GM12878 (cell line): ENCODE measurements around the gene HACE1. TPM values are rescaled to one million over a fixed set of nuclear protein-coding genes. Genes with fewer than 3 reads are reported as not detected.

ENCODE experiments used
- ATAC-seq: fragments of 200-7000 bp; cut with Tn5 transposase; 3 replicates; pipeline ENCODE4 v1.9.1; 2020; ENCODE audit warnings: mild to moderate bottlenecking, moderate library complexity
- BruUV-seq: library from RNA; stranded (reverse); fragments of 400-500 nt; replicated peaks from 2 replicates; lab custom pipeline; 2021; lab: Mats Ljungman, UMichigan
- CTCF ChIA-PET: fragments of 300-600 bp; sonication (Branson Sonifier 250); formaldehyde crosslinking; extraction: SDS; loops from one replicate; lab custom pipeline; 2021; ENCODE audit warnings: inconsistent platforms; lab: Yijun Ruan, JAX
- POLR2A ChIA-PET: fragments of 350-600 bp; formaldehyde crosslinking; extraction: SDS; loops from one replicate; lab custom pipeline; 2021; ENCODE audit warnings: inconsistent platforms; lab: Charles Lee
- RAD21 ChIA-PET: fragments of 300-600 bp; sonication (Branson Sonifier 250); formaldehyde crosslinking; loops from one replicate; lab custom pipeline; 2023; ENCODE audit warnings: antibody characterized with exemption; ENCODE audit not compliant: unreplicated experiment; lab: Charles Lee
- SMC1A ChIA-PET: fragments of 300-600 bp; sonication (Branson Sonifier 250); formaldehyde crosslinking; loops from one replicate; lab custom pipeline; 2023; ENCODE audit not compliant: unreplicated experiment, uncharacterized antibody; lab: Charles Lee
- DNase-seq: peaks from one replicate; pipeline ENCODE4 v3.0.0-alpha.2; 2011; ENCODE audit warnings: low read depth, low spot score
- FAIRE-seq: peaks from 3 replicates; lab custom pipeline; 2011; peaks lifted over from hg19 to GRCh38; lab: Jason Lieb, UNC
- H2AFZ ChIP-seq: 2 replicates; pipeline ENCODE4 v1.6.0; 2011; ENCODE audit warnings: low read depth, low read length, control low read depth; ENCODE audit not compliant: control insufficient read depth
- H3K27ac ChIP-seq: 2 replicates; pipeline ENCODE4 v1.5.1; 2011; ENCODE audit warnings: control low read depth; ENCODE audit not compliant: control insufficient read depth, insufficient read depth
- H3K27me3 ChIP-seq, 2 experiments: replicated peaks in 1 of 2; 2 replicates each; pipeline versions ENCODE4 v1.6.0 to v1.6.1; 2011; ENCODE audit warnings: low read length in 1 of 2; ENCODE audit not compliant: control insufficient read depth in 2 of 2, insufficient read depth in 2 of 2
- H3K36me3 ChIP-seq, 2 experiments: 2 replicates each; pipeline ENCODE4 v1.5.1; 2011; ENCODE audit warnings: low read length in 1 of 2; ENCODE audit not compliant: control insufficient read depth in 2 of 2, insufficient read depth in 2 of 2
- H3K4me1 ChIP-seq: 2 replicates; pipeline ENCODE4 v1.6.1; 2011; ENCODE audit warnings: mild to moderate bottlenecking, low read length, moderate library complexity, mixed read lengths; ENCODE audit not compliant: control insufficient read depth, insufficient read depth
- H3K4me2 ChIP-seq: 2 replicates; pipeline ENCODE4 v1.6.0; 2011; ENCODE audit warnings: control low read depth; ENCODE audit not compliant: control insufficient read depth, insufficient read depth
- H3K4me3 ChIP-seq: fragments of 200-600 bp; sonication (generic); 2 replicates; pipeline ENCODE4 v1.5.1; 2016
- H3K79me2 ChIP-seq: 2 replicates; pipeline ENCODE4 v1.6.0; 2011; ENCODE audit warnings: low read length; ENCODE audit not compliant: control insufficient read depth, insufficient read depth
- H3K9ac ChIP-seq: 2 replicates; pipeline ENCODE4 v1.8.0; 2011; ENCODE audit warnings: low read length, control low read depth, mixed read lengths; ENCODE audit not compliant: control insufficient read depth, insufficient read depth
- H3K9me3 ChIP-seq: replicated peaks from 3 replicates; pipeline ENCODE4 v1.5.1; 2011; ENCODE audit warnings: mild to moderate bottlenecking, low read length; ENCODE audit not compliant: control insufficient read depth, insufficient read depth
- H4K20me1 ChIP-seq: 2 replicates; pipeline ENCODE4 v1.6.0; 2011; ENCODE audit not compliant: control insufficient read depth, insufficient read depth
- CHD2 ChIP-seq: IDR thresholded peaks from 2 replicates; pipeline ENCODE4 v1.6.1; 2011; ENCODE audit warnings: low read depth, low read length, improper control_type of control experiment, borderline replicate concordance
- CUX1 ChIP-seq: IDR thresholded peaks from 2 replicates; pipeline ENCODE4 v1.6.1; 2012; ENCODE audit warnings: improper control_type of control experiment, low read depth, low read length; ENCODE audit not compliant: insufficient replicate concordance
- ESRRA ChIP-seq: IDR thresholded peaks from 2 replicates; pipeline ENCODE4 v1.6.1; 2012; ENCODE audit warnings: mild to moderate bottlenecking, low read length, improper control_type of control experiment
- KDM1A ChIP-seq: fragments of 200-600 bp; sonication (generic); IDR thresholded peaks from 2 replicates; pipeline ENCODE4 v1.6.1; 2016; ENCODE audit warnings: borderline replicate concordance
- NFIC ChIP-seq: IDR thresholded peaks from 2 replicates; pipeline ENCODE4 v1.6.1; 2012; ENCODE audit warnings: low read depth, mild to moderate bottlenecking, inconsistent platforms, low read length, moderate library complexity
- NR2C1 ChIP-seq: fragments of 450-650 bp; IDR thresholded peaks from 2 replicates; pipeline ENCODE4 v1.6.1; 2017; ENCODE audit warnings: antibody characterized with exemption, mild to moderate bottlenecking, moderate library complexity
- PAX8 ChIP-seq: fragments of 450-650 bp; IDR thresholded peaks from 2 replicates; pipeline ENCODE4 v1.6.1; 2017; ENCODE audit warnings: mild to moderate bottlenecking, moderate library complexity
- SPI1 ChIP-seq: IDR thresholded peaks from 2 replicates; pipeline ENCODE4 v1.6.1; 2011; ENCODE audit warnings: low read depth, mild to moderate bottlenecking, low read length, moderate library complexity, borderline replicate concordance; ENCODE audit not compliant: insufficient read depth
- ZNF217 ChIP-seq: fragments of 450-650 bp; IDR thresholded peaks from 2 replicates; pipeline ENCODE4 v1.6.1; 2017; ENCODE audit warnings: antibody characterized with exemption, mild to moderate bottlenecking
- ZNF592 ChIP-seq: fragments of 450-650 bp; IDR thresholded peaks from 2 replicates; pipeline ENCODE4 v1.6.1; 2017; ENCODE audit warnings: mild to moderate bottlenecking, moderate library complexity
- ZNF687 ChIP-seq: fragments of 450-650 bp; IDR thresholded peaks from 2 replicates; pipeline ENCODE4 v1.6.1; 2017; ENCODE audit warnings: mild to moderate bottlenecking, moderate library complexity
- WGBS: methylation state at CpG from one replicate; pipeline ENCODE4 v1.1.6; 2016; ENCODE audit warnings: low lambda C conversion rate; ENCODE audit not compliant: insufficient replicate concordance, insufficient coverage; ENCODE audit errors: missing lambda C conversion rate; 5-methylcytosine and 5-hydroxymethylcytosine counted together
- in situ Hi-C: fragments of 300-500 bp; cut with MboI; formaldehyde crosslinking; loops from 9 replicates; pipeline ENCODE4 v1.14.3; 2018; ENCODE audit warnings: mixed read lengths
- intact Hi-C: fragments of 100-400 bp; cut with micrococcal nuclease; formaldehyde crosslinking; loops from one replicate; pipeline ENCODE4 v1.14.2; 2022; ENCODE audit not compliant: unreplicated experiment
- polyA plus RNA-seq, 11 experiments: library from polyadenylated mRNA; depleted of rRNA in 4 of 11; unstranded in 6 of 11; stranded (reverse) in 5 of 11; fragments of >200 nt; fragmentation: Nextera tagmentation in 4 of 11; fragmentation: Illumina TruSeq in 1 of 11; extraction: Ambion mirVana in 4 of 11; extraction: Trizol in 1 of 11; gene quantifications; 1 replicate in 1 of 11; 2 replicates in 10 of 11; pipeline versions ENCODE4 v1.2.1 to v1.2.3, GENCODE V29; 2011 to 2016; ENCODE audit warnings: inconsistent platforms in 2 of 11, missing spikeins in 2 of 11, low read depth in 1 of 11
- total RNA-seq, 4 experiments: library from RNA; depleted of rRNA in 3 of 4; stranded (reverse); fragments of >200 nt in 3 of 4; fragmentation: Illumina TruSeq in 1 of 4; extraction: Trizol in 1 of 4; gene quantifications; 2 replicates each; pipeline versions ENCODE4 v1.2.1 to v1.2.3, GENCODE V29; 2013 to 2021

HACE1 gene
- total and polyA plus RNA-seq, 10 of the 15 experiments (the other 5 are each of a cell fraction or from before 2014, with no cell fraction given): 1.6 to 16.9 (median 5.6) TPM

- no peaks in the 10 kb centered on the region for H3K27me3 ChIP-seq
- 34% methylated on average over 3 of the region's 3 CpGs for WGBS
- intact Hi-C loops: no loop called here
- H3K36me3 ChIP-seq: no peaks in the 10 kb centered on the region
- CTCF ChIA-PET: no interaction called here
- SMC1A ChIA-PET: no interaction called here
- ATAC-seq (no peak), DNase-seq (no peak), FAIRE-seq (no peak)
- H3K79me2 ChIP-seq: no peaks in the 10 kb centered on the region
- no peak overlapping the region for H3K27ac ChIP-seq
- H3K9me3 ChIP-seq: no peaks in the 10 kb centered on the region; the same call in 2 of the 3 replicates
- in situ Hi-C loops: no loop called here
- POLR2A ChIA-PET: no interaction called here
- H3K9ac ChIP-seq: no peak overlapping the region
- H3K4me3 ChIP-seq: no peak overlapping the region
- no peaks in the 10 kb centered on the region for H3K4me1 ChIP-seq
- RAD21 ChIA-PET: no interaction called here
- no TSS peak for BruUV-seq
- H2AFZ ChIP-seq: no peak overlapping the region
- no peak overlapping the region for H3K4me2 ChIP-seq
- no peaks in the 10 kb centered on the region for H4K20me1 ChIP-seq
- TF ChIP-seq CHD2 (no peak), KDM1A (no peak), NFIC (no peak), ZNF217 (no peak), ESRRA (no peak), ZNF687 (no peak), ZNF592 (no peak), NR2C1 (no peak), PAX8 (no peak), CUX1 (no peak), SPI1 (no peak)
These were observed 28.3 kb upstream of the HACE1 start for GRCh38 chr6:104888066-104888465.
